BLaER1 treated with 17β-estradiol and CSF1 and Interleukin-3, amounts not matched to agents 10 nM and 100 nM (cell line): ENCODE results near the gene AWAT2.

ENCODE experiments used
- H3K27ac ChIP-seq, 11 experiments: shearing (Covaris generic); formaldehyde crosslinking; 2 replicates each; pipeline ENCODE4 v1.8.1; 2022
- H3K27me3 ChIP-seq, 11 experiments: shearing (Covaris generic); formaldehyde crosslinking; 2 replicates each; pipeline ENCODE4 v1.8.1; 2022
- H3K36me3 ChIP-seq, 11 experiments: shearing (Covaris generic); formaldehyde crosslinking; 2 replicates each; pipeline ENCODE4 v1.8.1; 2022
- H3K4me1 ChIP-seq, 10 experiments: shearing (Covaris generic); formaldehyde crosslinking; 2 replicates each; pipeline ENCODE4 v1.8.1; 2022
- H3K4me2 ChIP-seq, 11 experiments: shearing (Covaris generic); formaldehyde crosslinking; 2 replicates each; pipeline ENCODE4 v1.8.1; 2022
- H3K4me3 ChIP-seq, 10 experiments: shearing (Covaris generic); formaldehyde crosslinking; 2 replicates each; pipeline ENCODE4 v1.8.1; 2022
- H3K9ac ChIP-seq, 11 experiments: shearing (Covaris generic); formaldehyde crosslinking; 2 replicates each; pipeline ENCODE4 v1.8.1; 2022
- H3K9me3 ChIP-seq, 11 experiments: shearing (Covaris generic); formaldehyde crosslinking; replicated peaks in 1 of 11; 2 replicates each; pipeline ENCODE4 v1.8.1; 2022
- H4K20me1 ChIP-seq, 11 experiments: shearing (Covaris generic); formaldehyde crosslinking; 2 replicates each; pipeline ENCODE4 v1.8.1; 2022
- Cebpa-rat ChIP-seq, 11 experiments: shearing (Covaris generic); IDR thresholded peaks; 2 replicates each; pipeline ENCODE4 v1.8.1; 2022

The AWAT2 gene

GRCh38 chrX:69996113-69996468, 53.6 kb downstream of the AWAT2 start:
- Histone ChIP-seq H3K9ac (no peak overlapping the region), H4K20me1 (no peaks in the 10 kb centered on the region), H3K27me3 (peaks cover 38 to 97% (median 85%) of the 10 kb centered on the region in 11 experiments), H3K36me3 (no peaks in the 10 kb centered on the region), H3K4me1 (no peaks in the 10 kb centered on the region), H3K9me3 (peaks cover 0 to 26% (median 20%) of the 10 kb centered on the region in 11 experiments; a peak in 17 of 22 replicates), H3K4me2 (no peak overlapping the region), H3K4me3 (no peak overlapping the region), H3K27ac (no peak overlapping the region)
- TF ChIP-seq Cebpa-rat (IDR thresholded peaks at IDR 0.05) = no peak

GRCh38 chrX:69995362-69996112, 54.2 kb downstream of the AWAT2 start:
- Histone ChIP-seq H3K4me3 (no peak overlapping the region), H3K27ac (no peak overlapping the region), H4K20me1 (no peaks in the 10 kb centered on the region), H3K27me3 (peaks cover 35 to 95% (median 82%) of the 10 kb centered on the region in 11 experiments), H3K36me3 (no peaks in the 10 kb centered on the region), H3K4me1 (no peaks in the 10 kb centered on the region), H3K9ac (no peak overlapping the region), H3K9me3 (peaks cover 0 to 26% (median 20%) of the 10 kb centered on the region in 11 experiments; a peak in 17 of 22 replicates), H3K4me2 (no peak overlapping the region)
- no peak for TF ChIP-seq Cebpa-rat (IDR thresholded peaks at IDR 0.05)

GRCh38 chrX:69993494-69993893, 56.2 kb downstream of the AWAT2 start:
- Histone ChIP-seq H3K4me1 (peaks cover 0 to 6% (median 0%) of the 10 kb centered on the region in 10 experiments; a peak in 4 of 20 replicates), H3K4me2 (no peak overlapping the region), H4K20me1 (no peaks in the 10 kb centered on the region; a peak in 1 of 22 replicates), H3K4me3 (no peak overlapping the region), H3K27ac (no peak overlapping the region), H3K9ac (no peak overlapping the region), H3K27me3 (peaks cover 34 to 89% (median 80%) of the 10 kb centered on the region in 11 experiments; a peak in 21 of 22 replicates), H3K9me3 (peaks cover 0 to 22% (median 19%) of the 10 kb centered on the region in 11 experiments; a peak in 17 of 22 replicates), H3K36me3 (no peaks in the 10 kb centered on the region)
- TF ChIP-seq Cebpa-rat (IDR thresholded peaks at IDR 0.05) = no peak

GRCh38 chrX:69991685-69992084, 58.1 kb downstream of the AWAT2 start:
- Histone ChIP-seq H3K4me1 (peaks cover 0 to 6% (median 0%) of the 10 kb centered on the region in 10 experiments; a peak in 4 of 20 replicates), H4K20me1 (no peaks in the 10 kb centered on the region; a peak in 1 of 22 replicates), H3K4me3 (no peak overlapping the region), H3K4me2 (no peak overlapping the region), H3K27ac (no peak overlapping the region), H3K27me3 (peaks cover 33 to 77% (median 69%) of the 10 kb centered on the region in 11 experiments; a peak in 21 of 22 replicates), H3K9me3 (peaks cover 0 to 7% (median 4%) of the 10 kb centered on the region in 11 experiments; a peak in 11 of 22 replicates), H3K36me3 (no peaks in the 10 kb centered on the region), H3K9ac (no peak overlapping the region)
- no peak for TF ChIP-seq Cebpa-rat (IDR thresholded peaks at IDR 0.05)
